Nephron progenitor cell (in vitro differentiated cells): ENCODE data around the gene RSPH9.
A peak's percentile ranks its signal among the peaks of the same experiment; 100 is the strongest.
"Not testable (repeated sequence)": the region's sequence is repeated elsewhere in the genome, so short reads cannot be mapped to it uniquely, and the experiment has no call there.

Experiments
- DNase-seq: peaks from one replicate; pipeline ENCODE4 v3.0.0; 2021
- H3K27ac Mint-ChIP-seq: 2 replicates; pipeline ENCODE4 v1.8.0; 2021; ENCODE audit warnings: mild to moderate bottlenecking, moderate library complexity, mixed read lengths
- H3K27me3 Mint-ChIP-seq: 2 replicates; pipeline ENCODE4 v1.8.0; 2021; ENCODE audit warnings: mild to moderate bottlenecking, low read depth, mixed read lengths; ENCODE audit not compliant: poor library complexity
- H3K36me3 Mint-ChIP-seq: 2 replicates; pipeline ENCODE4 v1.8.0; 2021; ENCODE audit warnings: low read depth, mixed read lengths
- H3K4me1 Mint-ChIP-seq: 2 replicates; pipeline ENCODE4 v1.8.0; 2021; ENCODE audit warnings: mixed read lengths
- H3K4me3 Mint-ChIP-seq: 2 replicates; pipeline ENCODE4 v1.8.0; 2021; ENCODE audit warnings: mild to moderate bottlenecking, moderate library complexity, mixed read lengths
- H3K9me3 Mint-ChIP-seq: 2 replicates; pipeline ENCODE4 v1.8.0; 2021; ENCODE audit warnings: mild to moderate bottlenecking, moderate library complexity, mixed read lengths
- CTCF ChIP-seq: fragments of 200-600 bp; sonication (generic); IDR thresholded peaks from 2 replicates; pipeline ENCODE4 v1.5.0; 2021; ENCODE audit warnings: antibody characterized with exemption

The RSPH9 gene

GRCh38 chr6:43658161-43658560, 13.3 kb downstream of the RSPH9 start:
- TF ChIP-seq CTCF: no peak
- no peak overlapping the region for H3K4me3 Mint-ChIP-seq
- H3K27ac Mint-ChIP-seq: no peak overlapping the region
- H3K9me3 Mint-ChIP-seq: peaks cover 30% of the 10 kb centered on the region
- H3K36me3 Mint-ChIP-seq: peaks cover 19% of the 10 kb centered on the region
- peaks cover 7% of the 10 kb centered on the region for H3K27me3 Mint-ChIP-seq
- H3K4me1 Mint-ChIP-seq: no peaks in the 10 kb centered on the region
- DNase-seq: no peak

GRCh38 chr6:43662948-43663347, 18.1 kb downstream of the RSPH9 start:
- Mint-ChIP-seq H3K9me3 (peaks cover 30% of the 10 kb centered on the region), H3K4me1 (peaks cover 17% of the 10 kb centered on the region), H3K36me3 (peaks cover 19% of the 10 kb centered on the region)
- DNase-seq, H3K27me3 Mint-ChIP-seq, H3K4me3 Mint-ChIP-seq, H3K27ac Mint-ChIP-seq: not testable (repeated sequence)

- Mint-ChIP-seq H3K36me3 (peaks cover 16% of the 10 kb centered on the region), H3K4me3 (no peak overlapping the region), H3K9me3 (peaks cover 18% of the 10 kb centered on the region), H3K27ac (no peak overlapping the region), H3K27me3 (peaks cover 7% of the 10 kb centered on the region), H3K4me1 (peaks cover 41% of the 10 kb centered on the region)
- TF ChIP-seq CTCF: no peak
- no peak for DNase-seq
These were observed 20.5 kb downstream of the RSPH9 start for GRCh38 chr6:43665376-43665775.

- Mint-ChIP-seq H3K27ac (no peak overlapping the region), H3K27me3 (peaks cover 7% of the 10 kb centered on the region), H3K4me1 (peaks cover 49% of the 10 kb centered on the region), H3K4me3 (no peak overlapping the region), H3K36me3 (peaks cover 10% of the 10 kb centered on the region), H3K9me3 (peaks cover 8% of the 10 kb centered on the region)
- DNase-seq: no peak
- TF ChIP-seq CTCF: no peak
These were observed 21.5 kb downstream of the RSPH9 start for GRCh38 chr6:43666196-43666920.

- DNase-seq: peak; percentile 93
- TF ChIP-seq CTCF: peak; percentile 94
- Mint-ChIP-seq H3K4me3 (peak overlapping the region; percentile 66), H3K4me1 (peaks cover 58% of the 10 kb centered on the region), H3K27ac (peak overlapping the region; percentile 85), H3K9me3 (no peaks in the 10 kb centered on the region), H3K27me3 (peaks cover 7% of the 10 kb centered on the region), H3K36me3 (peaks cover 13% of the 10 kb centered on the region)
These were observed 22.7 kb downstream of the RSPH9 start for GRCh38 chr6:43667245-43668150.
